Progenitor cell of endocrine pancreas (in vitro differentiated cells): ENCODE measurements around the gene TMEM130. TPM values are rescaled to one million over a fixed set of nuclear protein-coding genes. Genes with fewer than 3 reads are reported as not detected.
A peak's percentile ranks its signal among the peaks of the same experiment; 100 is the strongest.

ENCODE experiments used
- DNase-seq: peaks from one replicate; pipeline ENCODE4 v3.0.0; 2021; ENCODE audit warnings: low spot score; ENCODE audit not compliant: unreplicated experiment
- H3K27ac Mint-ChIP-seq: 2 replicates; pipeline ENCODE4 v1.8.0; 2021; ENCODE audit warnings: mild to moderate bottlenecking, moderate library complexity, mixed read lengths
- H3K27me3 Mint-ChIP-seq: 2 replicates; pipeline ENCODE4 v1.8.0; 2021; ENCODE audit warnings: mixed read lengths
- H3K36me3 Mint-ChIP-seq: 2 replicates; pipeline ENCODE4 v1.8.0; 2022; ENCODE audit warnings: mixed read lengths; ENCODE audit not compliant: insufficient read depth
- H3K4me1 Mint-ChIP-seq: 2 replicates; pipeline ENCODE4 v1.8.0; 2021; ENCODE audit warnings: low read depth, mixed read lengths
- H3K4me3 Mint-ChIP-seq: 2 replicates; pipeline ENCODE4 v1.8.0; 2021; ENCODE audit warnings: low read depth, mild to moderate bottlenecking, moderate library complexity, mixed read lengths
- H3K9me3 Mint-ChIP-seq: 2 replicates; pipeline ENCODE4 v1.8.0; 2021; ENCODE audit warnings: low read depth, mixed read lengths
- CTCF ChIP-seq: fragments of 200-600 bp; sonication (generic); IDR thresholded peaks from one replicate; pipeline ENCODE4 v1.5.0; 2021; ENCODE audit warnings: antibody characterized with exemption, mild to moderate bottlenecking; ENCODE audit not compliant: unreplicated experiment
- total RNA-seq: library from RNA; stranded (reverse); gene quantifications from 2 replicates; pipeline ENCODE4 v1.2.1, GENCODE V29; 2021

TMEM130 gene
- total RNA-seq, 1 donor from 2014 or later = 0.60 TPM

GRCh38 chr7:98836811-98837629 lies 32.8 kb downstream of the TMEM130 start:
- Mint-ChIP-seq H3K9me3 (no peaks in the 10 kb centered on the region), H3K4me3 (no peak overlapping the region), H3K27me3 (peaks cover 3% of the 10 kb centered on the region), H3K36me3 (no peaks in the 10 kb centered on the region), H3K4me1 (no peaks in the 10 kb centered on the region), H3K27ac (no peak overlapping the region)
- peak; percentile 75 for TF ChIP-seq CTCF
- DNase-seq = peak; percentile 49

GRCh38 chr7:98834949-98835348 lies 34.9 kb downstream of the TMEM130 start:
- Mint-ChIP-seq H3K4me3 (no peak overlapping the region), H3K27me3 (peaks cover 3% of the 10 kb centered on the region), H3K9me3 (no peaks in the 10 kb centered on the region), H3K36me3 (no peaks in the 10 kb centered on the region), H3K27ac (no peak overlapping the region), H3K4me1 (no peaks in the 10 kb centered on the region)
- no peak for TF ChIP-seq CTCF
- no peak for DNase-seq

GRCh38 chr7:98833022-98833421 lies 36.8 kb downstream of the TMEM130 start:
- no peak for TF ChIP-seq CTCF
- DNase-seq = no peak
- Mint-ChIP-seq H3K9me3 (no peaks in the 10 kb centered on the region), H3K27me3 (peaks cover 4% of the 10 kb centered on the region), H3K4me3 (no peak overlapping the region), H3K36me3 (no peaks in the 10 kb centered on the region), H3K27ac (no peak overlapping the region), H3K4me1 (no peaks in the 10 kb centered on the region)

- no peak for DNase-seq
- peak; percentile 66 for TF ChIP-seq CTCF
- Mint-ChIP-seq H3K9me3 (no peaks in the 10 kb centered on the region), H3K27me3 (peaks cover 4% of the 10 kb centered on the region), H3K36me3 (no peaks in the 10 kb centered on the region), H3K4me3 (no peak overlapping the region), H3K27ac (no peak overlapping the region), H3K4me1 (no peaks in the 10 kb centered on the region)
Observed at GRCh38 chr7:98831641-98832221, 38.1 kb downstream of the TMEM130 start.

- no peaks in the 10 kb centered on the region for H3K9me3 Mint-ChIP-seq
- no peak for DNase-seq
- H3K27me3 Mint-ChIP-seq = peaks cover 4% of the 10 kb centered on the region
- H3K4me3 Mint-ChIP-seq = no peak overlapping the region
- H3K4me1 Mint-ChIP-seq = no peaks in the 10 kb centered on the region
- H3K36me3 Mint-ChIP-seq = no peaks in the 10 kb centered on the region
- H3K27ac Mint-ChIP-seq = no peak overlapping the region
- TF ChIP-seq CTCF = no peak
Observed at GRCh38 chr7:98830972-98831548, 38.8 kb downstream of the TMEM130 start.
